ENCODE results near the gene BRD1.
A peak's percentile ranks its signal among the peaks of the same experiment; 100 is the strongest.
"Not testable (repeated sequence)": the region's sequence is repeated elsewhere in the genome, so short reads cannot be mapped to it uniquely, and the experiment has no call there.

The BRD1 gene

DNA sequence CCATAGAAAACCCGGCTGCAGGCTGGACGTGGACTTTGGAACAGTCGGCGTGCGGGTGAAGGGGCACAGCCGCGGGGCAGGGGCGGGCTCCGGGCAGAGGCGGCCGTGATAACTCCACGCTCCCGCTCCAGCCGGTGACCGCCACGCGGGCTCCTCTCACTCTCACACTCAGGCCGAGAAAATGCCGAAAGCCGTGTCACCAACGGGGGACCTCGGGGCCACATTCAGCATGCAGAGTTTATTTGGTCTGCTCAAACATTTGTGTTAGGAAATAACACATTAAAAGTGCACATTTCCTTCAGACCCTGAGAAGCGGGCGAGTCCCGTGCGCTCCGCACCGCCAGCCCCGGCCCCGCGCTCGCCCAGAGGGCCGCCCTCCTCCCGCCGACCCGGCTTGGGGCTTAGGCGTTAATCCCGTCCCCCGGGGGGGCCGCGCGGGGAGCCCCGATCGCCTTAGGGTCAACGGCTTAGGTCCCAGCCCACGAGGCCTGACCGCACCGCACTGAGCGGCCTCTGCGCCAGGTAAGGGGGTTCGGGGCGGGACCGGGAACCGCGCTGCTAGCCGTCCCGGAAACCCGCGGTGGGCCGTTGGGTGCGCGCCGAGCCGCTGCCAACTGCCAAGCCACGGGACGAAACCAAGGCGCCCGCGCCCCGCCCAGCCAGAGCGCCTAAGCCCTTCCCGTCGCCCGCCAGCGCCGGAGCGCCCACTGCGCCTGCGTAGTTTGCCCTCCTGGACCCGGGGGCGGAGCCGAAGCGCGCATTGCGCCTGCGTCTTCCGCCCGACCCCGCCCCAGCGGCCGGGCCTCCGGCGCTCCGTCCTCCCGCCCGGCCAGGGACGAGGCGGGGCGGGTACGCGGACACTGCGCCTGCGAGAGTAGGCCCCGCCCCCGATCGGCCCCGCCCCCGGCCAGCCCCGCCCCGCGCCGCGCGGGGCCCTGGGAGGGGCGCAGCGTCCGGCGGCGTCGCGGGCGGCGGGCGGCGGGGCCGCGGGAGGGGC, 25.5 kb upstream of the BRD1 start, which contains the start of gene ZBED4:
Gene ZBED4, plus strand, starts transcription at position 947 of the 997 bp plus-strand sequence. CDS start 29,819 bp downstream, outside the sequence.
- peak; percentile 100 for DNase-seq

DNA sequence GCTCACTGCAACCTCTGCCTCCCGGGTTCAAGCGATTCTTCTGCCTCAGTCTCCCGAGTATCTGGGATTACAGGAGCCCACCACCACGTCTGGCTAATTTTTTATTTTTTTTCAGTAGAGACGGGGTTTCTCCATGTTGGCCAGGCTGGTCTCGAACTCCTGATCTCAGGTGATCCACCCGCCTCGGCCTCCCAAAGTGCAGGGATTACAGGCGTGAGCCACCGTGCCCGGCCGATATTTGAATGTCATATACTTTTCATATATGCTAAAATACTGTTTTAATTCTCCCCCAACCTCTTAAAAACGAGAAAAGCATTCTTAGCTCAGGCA, 24.9 kb upstream of the BRD1 start:
- DNase-seq: not testable (repeated sequence)

DNA sequence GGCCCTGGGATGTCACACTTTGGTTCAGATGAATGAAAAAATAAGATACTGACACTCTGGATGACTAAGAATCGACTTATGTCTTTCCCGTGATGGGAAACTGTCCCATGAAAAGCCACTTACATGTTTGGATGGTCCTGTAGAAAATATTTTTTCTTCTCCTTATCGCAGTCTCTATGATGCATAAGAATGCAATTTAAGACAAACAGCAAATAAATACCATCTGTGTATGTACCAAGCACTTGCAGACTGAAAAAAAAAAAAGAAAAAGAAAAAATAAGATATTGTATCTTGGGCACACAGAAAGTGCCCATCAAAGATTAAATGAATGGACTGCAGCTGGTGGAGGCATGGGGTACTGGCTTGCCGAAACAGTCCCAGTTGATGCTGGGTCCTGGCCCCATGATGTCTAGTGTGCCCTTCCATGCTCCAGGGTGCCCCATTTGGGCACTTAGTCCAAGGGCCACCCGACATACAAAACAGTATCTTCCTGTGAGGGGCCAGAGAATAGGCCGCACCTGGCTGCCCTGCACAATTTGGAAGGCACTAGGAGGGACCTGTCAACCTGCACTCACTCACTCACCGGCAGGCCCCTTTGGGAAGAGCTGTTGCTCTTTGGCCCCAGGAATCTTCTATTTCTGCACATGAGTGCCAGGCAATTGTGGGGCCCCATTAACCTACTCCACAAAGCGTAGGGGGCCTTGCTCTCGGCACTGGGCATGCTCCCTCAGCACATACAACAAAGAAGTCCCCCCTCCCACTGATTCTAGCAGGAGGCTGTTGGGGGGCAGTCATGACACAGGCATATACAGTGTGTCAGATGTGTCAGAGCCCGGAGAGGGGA, 23.5 kb upstream of the BRD1 start:
- no peak for DNase-seq

DNA sequence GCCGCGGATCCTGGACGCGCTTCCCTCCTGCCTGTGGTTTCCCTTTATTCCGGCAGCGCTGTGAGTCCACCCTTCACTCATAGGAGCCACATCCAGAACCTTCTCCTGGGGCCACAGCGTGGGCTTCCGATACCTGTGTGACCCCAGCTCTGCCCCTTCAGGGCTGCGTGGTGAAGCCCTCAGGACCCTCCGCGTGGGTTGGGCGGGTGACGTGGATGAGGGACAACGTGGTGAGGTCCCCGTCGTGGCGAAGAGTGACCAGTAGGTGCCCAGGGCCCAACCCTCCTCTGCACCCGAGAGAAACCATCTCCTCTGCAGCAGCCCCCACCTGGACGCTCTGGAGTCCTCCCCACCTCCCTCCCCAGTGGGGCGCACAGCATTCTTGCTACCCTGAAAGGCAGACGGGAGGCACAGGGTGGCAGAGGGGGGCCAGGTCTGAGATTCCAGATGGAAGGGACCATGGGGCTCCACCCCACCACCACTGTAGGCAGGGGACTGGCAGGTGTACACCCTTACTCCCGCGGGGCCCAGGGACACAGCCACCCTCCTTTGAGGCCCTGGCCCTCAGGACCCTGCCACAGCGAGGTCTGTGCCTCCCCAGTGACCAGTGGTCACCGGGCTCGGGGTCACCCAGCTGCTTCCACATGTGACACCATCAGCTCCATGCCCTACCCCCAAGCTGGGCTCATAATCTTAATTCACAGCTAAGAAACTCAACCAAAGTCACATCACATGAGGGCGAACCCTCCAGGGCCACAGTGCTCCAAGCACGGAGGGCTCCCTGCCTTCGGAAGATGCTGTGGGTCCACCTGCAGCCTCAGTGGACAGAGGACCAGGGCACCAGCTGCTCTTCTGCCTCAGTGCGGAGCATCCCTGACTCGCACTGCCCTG, 22.6 kb upstream of the BRD1 start:
- DNase-seq: no peak

DNA sequence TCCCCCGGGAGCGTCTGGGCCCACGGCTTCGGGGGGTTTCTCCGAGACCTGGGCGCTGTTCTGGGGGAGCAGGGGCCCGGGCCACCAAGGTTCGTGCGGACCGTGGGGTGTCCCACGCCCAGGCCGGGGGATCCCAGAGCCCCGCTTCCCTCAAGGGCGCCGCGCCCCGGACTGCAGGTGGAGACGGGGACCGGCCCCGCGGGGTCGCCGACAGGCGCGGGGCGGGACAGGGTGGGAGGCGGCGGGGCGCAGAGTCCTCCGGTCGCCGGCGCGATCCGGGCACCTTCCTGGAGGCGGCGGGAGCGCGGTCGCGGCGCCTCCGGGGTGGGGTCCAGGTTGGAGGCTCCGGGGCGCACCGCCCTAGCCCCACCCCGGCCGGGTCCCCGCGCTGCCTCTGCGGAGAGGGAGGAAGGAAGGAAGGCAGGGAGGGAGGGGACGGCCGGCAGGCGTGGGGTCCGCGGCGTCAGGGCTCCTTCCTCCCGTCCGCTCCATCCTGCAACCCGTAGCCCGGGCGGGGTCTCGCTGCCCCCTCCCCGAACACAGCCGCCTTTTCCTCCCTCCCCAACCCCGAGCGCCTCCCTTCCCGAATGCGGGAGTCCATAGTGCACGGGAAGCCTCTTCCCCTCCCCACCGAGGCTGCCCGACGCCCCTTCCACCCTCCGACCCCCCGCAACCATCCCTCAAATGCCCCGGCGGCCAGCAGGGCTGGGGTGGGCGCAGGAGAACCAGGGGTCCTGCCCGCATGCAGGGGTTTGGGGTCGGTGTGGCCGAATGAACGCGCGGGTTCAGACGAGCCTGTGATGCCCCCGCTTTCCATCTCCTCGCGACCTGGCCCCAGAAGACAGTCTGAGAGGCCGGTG, 21.7 kb upstream of the BRD1 start:
- DNase-seq: no peak

DNA sequence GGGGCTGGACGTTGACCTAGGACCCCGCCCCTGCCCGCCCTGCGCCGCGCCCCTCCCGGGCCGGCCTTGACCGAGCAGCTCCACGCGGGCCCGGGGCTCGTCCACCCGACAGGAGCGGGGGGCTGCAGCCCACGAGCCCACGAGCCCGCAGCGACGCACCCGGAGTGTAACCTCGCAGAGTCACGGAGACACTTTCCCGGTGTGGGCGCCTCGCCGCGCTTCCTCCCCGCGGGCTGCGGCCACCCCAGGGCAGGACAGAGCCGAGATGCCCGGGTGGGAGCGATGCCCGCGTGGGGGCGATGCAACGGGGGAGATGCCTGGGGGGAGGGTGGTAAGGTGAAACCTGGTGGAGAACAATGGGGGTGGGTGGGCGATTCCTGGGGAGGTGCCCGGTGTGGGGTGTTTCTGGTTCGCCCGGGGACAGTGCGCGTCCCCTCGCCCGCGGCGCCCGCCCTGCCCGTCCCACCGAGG, 21.1 kb upstream of the BRD1 start:
- DNase-seq: no peak

DNA sequence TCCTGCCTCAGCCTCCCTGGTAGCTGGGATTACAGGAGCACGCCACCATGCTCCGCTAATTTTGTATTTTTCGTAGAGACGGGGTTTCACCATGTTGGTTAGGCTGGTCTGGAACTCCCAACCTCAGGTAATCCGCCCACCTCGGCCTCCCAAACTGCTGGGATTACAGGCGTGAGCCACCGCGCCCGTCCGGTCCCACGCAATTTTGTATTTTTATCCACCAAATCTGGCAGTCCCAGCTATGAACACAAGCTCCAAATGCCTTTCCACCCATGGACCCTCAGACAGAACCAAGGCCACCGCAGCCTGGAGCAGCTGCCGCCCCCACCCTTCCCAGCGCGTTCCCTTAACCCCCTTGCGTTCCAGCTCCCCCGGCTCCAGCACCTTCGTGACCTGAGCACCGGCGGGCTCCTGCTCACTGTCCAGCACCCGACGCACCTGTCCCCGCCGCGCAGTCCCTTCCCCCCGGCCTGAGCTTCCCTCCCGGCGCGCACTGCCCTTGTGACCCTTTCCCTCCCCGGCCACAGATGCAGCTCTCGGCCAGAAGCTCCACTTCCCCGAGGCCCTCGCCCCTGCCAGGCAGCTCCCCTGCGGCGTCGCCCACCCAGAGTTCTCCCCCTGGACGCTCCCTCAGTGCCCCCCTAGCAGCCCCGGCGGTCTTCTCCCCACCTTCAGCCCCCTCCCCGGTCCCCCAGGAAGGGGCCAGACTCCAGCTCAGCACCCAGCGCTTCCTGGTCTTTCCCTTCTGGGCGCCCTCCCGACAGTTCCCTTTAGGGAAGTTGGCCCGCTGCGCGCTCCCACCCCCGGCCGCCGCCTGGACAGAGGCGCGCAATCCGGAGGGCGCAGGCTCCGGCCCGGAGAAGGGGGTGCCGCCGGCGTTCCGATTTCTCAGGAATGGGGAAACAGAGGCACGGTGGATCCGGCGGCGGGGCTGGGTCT, 20.3 kb upstream of the BRD1 start:
- DNase-seq: no peak

DNA sequence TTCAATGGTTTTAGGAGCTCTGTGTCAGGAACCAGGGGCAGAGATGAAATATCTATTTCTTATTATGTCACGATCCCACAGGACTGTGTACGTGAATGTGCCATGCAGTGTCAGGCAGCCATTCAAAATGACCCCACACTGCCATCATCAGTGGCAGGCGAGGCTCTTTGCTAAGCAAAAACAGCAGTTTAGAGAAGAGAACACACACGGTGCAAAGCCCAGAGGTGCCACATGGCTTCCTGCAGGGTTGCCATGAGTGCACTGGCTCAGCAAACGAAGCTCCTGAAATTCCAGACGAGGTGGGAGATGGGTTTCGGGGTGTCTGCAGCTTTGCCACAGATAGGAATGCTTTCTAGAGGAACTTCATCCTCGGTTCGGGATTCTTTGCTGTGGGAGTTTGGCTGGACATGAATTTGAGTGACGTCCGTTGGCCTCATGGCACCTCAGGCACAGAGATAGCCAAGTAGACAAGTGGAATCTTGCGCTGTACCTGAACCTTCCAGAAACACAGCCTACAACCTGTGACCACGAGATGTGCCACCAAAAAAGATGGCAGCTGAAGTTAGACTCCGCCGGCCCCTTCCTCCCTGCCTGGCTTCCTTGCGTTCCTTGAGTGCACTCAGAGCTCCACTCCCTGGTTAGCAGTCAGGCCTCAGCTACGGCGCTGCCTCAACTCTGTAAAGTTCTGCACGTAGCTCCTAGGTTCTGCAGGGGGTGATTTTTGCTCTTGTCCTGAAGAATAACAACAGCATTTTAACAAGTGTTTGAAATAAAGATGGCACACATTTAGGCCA, 18.2 kb upstream of the BRD1 start:
- DNase-seq: no peak

DNA sequence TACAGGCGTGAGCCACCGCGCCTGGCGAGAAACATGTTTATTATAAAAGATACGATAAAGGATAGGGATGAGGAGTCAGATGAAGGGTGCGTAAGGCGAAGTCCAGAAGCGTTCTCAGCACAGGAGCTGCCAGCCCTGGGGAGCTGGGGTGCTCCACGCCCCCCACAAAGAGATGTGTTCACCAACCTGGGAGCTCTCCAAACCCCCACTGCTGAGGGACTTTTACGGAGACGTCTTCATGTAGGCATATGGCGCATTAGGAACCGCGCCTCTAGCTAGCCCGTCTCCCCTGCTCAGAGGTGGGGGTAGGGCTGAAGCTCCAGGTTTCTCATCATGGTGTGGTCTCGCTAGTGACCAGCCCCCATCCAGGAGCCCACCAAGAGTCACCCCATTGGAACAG, 17.6 kb upstream of the BRD1 start:
- no peak for DNase-seq

DNA sequence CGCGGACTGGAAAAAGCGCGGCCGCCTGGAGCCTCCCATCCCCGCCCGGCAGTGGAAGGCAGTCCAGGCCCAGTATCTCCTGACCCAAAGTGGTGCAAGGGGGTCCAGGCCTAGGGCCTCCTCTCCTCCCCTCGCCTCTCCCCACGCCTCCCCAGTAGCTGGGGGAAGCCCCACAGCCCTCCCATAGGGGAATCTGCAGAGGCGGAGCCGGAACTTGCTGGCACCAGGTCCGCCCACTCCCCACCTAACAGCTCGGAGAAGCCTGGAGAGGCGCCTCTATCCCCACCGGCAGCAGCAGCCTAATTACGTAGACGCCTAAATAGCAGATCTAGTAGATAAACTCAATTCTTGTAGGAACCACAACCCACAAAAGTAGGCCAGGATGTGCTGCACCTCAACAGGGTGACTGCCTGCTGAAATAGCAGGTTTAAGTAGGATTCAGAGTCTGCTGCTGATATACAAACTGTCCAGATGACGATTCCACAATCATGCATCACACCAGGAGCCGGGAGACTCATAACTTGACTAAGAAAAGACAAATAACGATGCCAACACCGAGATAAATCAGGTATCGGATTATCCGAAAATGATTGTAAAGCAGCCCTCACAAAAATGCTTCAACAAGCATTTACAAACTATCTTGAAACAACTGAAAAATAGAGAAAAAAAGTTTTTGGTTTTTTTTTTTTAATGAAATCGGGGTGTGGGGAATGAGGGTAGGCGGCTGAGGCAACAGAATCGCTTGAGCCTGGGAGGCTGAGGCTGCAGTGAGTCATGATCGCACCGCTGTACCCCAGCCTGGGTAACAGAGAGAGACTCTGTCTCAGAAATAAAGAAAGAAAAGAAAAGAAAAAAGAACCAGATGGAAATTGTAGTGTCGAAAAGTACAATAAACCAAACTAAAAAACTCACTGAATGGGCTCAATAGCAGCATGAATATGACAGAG, 11.4 kb upstream of the BRD1 start:
- peak; percentile 96 for DNase-seq

DNA sequence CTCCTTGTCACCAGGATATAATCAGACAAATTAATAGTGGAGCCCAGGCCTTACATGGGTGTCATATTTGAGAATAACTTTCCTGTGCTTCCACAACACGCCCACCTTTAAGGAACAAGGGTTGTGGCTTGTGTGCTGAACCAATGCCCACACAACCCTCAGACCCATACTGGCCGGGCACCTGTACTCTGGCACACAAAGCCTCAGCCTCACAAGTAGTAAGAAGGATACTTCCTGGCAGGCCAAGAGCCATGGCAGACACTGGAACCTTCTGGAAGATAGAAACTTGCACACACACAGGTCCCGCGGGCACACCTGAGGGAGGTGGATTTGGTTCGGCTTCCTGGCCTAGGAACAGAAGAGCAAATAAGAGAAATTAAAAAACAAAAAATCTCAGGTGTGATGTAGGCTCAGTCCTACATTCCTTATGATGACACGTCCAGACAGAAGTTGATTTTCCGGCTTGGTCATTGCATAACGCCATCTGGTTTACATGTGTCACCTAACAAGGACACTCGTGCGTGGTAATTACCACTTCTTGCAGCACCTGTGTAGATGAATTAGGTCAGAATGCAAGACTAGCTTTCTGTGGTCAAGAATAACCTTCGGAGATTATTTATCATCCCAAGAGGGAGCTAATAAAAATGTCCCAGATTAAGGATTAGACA, 5.8 kb upstream of the BRD1 start:
- DNase-seq: no peak

DNA sequence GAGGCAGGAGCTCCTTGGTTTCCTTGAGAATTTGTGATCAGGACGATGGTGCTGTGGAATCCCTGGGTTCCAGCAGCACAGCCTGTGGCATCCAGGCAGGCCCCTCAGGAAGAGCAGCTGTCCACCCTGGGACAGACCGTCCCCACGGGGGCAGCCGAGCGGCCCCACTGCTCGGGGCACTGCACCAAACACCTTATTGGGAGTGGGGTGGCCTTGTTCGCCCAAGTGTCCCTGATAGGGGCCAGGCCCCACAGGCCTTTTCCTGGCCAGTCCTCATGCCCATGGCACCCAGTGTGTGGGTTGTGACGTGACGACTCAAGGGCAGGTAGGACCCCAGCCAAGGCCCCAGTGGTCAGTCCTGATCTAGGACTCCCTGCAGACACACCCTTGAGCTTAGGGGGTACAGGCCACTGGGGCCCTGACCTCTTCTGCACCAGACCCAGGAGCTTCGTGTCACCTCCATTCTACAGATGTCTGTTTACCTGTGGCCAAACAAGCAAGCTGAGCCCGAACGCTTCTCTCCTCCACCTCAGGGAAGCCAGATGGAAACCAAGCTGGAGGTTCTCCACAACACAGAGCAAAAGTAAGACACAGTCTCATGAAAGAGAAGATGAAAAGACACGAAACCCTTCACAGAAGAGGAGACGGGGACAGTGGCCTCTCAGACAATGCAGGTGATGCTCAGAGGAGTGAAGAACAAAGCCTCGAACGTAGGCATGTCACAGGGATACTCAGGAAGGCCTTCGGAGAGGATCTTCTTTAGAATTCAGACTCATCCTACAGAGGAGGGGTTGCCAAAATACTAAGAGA, 1.6 kb upstream of the BRD1 start:
- DNase-seq: no peak

DNA sequence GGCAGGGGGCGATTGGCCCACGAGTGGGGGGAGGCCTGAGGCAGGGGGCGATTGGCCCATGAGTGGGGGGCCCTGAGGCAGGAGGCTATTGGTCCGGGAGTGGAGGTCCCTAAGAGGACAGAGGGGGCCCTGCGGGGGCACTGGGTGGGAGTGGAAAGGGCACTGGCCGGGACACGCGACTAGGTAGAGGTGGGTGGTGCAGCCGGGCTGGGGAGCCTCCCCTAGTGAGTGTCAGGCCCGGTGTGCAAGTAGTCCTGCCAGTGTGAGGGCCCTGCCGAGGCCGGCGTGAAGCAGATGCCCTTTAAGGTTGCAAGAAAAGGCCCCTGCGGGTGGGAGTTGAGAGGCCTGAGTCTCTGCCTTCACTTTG, 909 bp upstream of the BRD1 start:
- DNase-seq: no peak

DNA sequence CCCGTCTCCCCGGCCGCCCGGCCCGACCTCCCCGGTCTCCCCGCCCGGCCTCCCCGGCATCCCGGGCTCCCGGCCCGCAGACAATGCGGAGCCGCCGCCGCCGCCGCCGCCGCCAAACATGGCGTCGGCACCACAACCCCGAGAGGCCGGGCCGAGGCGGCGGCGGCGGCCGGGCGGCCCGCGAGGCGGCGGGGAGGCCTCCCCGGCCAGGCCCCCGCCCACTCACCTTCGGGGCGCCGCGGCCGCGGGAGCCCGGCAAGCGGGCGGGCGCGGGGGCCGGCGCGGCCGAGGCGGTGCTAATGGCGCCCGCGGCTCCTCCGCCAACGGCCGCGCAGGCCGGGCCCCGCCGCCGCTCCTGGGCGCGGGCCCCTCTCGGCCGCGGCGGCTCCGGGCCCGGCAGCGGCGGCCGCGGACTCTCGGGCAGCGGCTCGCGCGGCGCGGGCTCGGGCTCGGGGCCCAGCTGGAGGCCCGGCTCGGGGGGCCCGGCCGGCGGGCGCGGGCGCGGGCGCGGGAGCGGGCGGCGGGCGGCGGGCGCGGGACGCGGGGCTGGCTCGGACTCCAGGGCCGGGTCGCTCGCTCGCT, 311 bp downstream of the BRD1 start:
- no peak for DNase-seq

DNA sequence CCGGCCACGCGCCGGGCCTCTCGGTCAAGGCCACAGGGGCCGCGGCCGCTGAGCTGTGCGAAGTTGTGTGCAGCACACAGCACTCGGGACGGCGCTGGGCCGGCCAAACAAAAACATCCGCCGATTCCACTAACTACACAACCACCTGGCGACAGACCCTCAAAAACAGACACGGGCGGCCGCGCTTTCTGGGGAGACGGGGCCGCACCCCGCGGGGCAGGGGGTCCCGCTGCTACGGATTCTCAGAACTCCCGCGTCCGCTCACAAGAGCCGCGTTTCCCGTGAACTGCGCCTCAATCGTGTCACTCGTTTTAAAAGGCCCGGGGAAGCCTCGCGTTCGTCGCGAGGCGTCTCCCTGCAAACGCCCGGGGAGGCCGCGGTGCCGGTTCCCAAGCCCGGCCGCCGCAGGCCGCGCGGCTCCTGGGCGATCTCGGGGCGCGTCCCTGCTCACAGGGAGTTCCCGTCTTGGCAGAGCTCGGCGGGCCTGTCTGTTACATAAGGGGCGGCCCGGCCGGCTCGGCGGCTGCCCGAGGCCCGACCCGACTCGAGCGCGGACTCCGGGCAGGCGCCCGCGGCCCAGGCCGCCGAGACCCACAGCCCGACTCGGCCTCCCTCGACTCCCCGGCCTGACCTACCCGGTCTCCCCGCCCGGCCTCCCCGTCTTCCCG, 936 bp downstream of the BRD1 start:
- DNase-seq: peak; percentile 26

All from activated CD4-positive, alpha-beta T cell treated with anti-CD3 and anti-CD28 coated beads, Interleukin-10, Interleukin-2, amounts not matched to agents 100 ng/mL and 50 ng/mL, durations not matched to agents 16 hours and 8 hours (primary cell).